HCT116 (cell line): Measurements from ENCODE around the gene IGFBP1.

Experiments used
- CEBPB ChIP-seq: IDR thresholded peaks from 2 replicates; pipeline ENCODE4 v1.6.1; 2012; ENCODE audit warnings: low read depth
- CTCF ChIP-seq, 3 experiments: fragments of 200-600 bp in 1 of 3; sonication (generic) in 1 of 3; IDR thresholded peaks in 2 of 3; conservative IDR thresholded peaks in 1 of 3; 2 replicates each; pipeline ENCODE4 v1.5.1; 2012 to 2017; ENCODE audit warnings: low read depth in 2 of 3, low read length in 2 of 3, antibody characterized with exemption in 1 of 3, borderline replicate concordance in 1 of 3, control low read depth in 1 of 3, mild to moderate bottlenecking in 1 of 3, mixed read lengths in 1 of 3, mixed run types in 1 of 3, moderate library complexity in 1 of 3; ENCODE audit not compliant: insufficient read depth in 1 of 3
- EZH2phosphoT487 ChIP-seq: fragments of 200-600 bp; IDR thresholded peaks from 2 replicates; pipeline ENCODE4 v1.6.1; 2018; ENCODE audit warnings: antibody characterized with exemption, borderline replicate concordance
- MAX ChIP-seq: IDR thresholded peaks from 2 replicates; pipeline ENCODE4 v1.6.1; 2012
- POLR2A ChIP-seq: IDR thresholded peaks from 2 replicates; pipeline ENCODE4 v1.7.0; 2011; ENCODE audit warnings: borderline replicate concordance; ENCODE audit not compliant: insufficient read depth, insufficient read length; ENCODE audit errors: extremely low read depth
- POLR2AphosphoS5 ChIP-seq: IDR thresholded peaks from 2 replicates; pipeline ENCODE4 v1.6.1; 2011; ENCODE audit warnings: mild to moderate bottlenecking, low read depth, low read length, moderate library complexity
- RAD21 ChIP-seq: IDR thresholded peaks from 2 replicates; pipeline ENCODE4 v1.6.1; 2012; ENCODE audit warnings: low read depth, mild to moderate bottlenecking
- SIN3A ChIP-seq: IDR thresholded peaks from 2 replicates; pipeline ENCODE4 v1.6.1; 2012; ENCODE audit warnings: low read depth
- YY1 ChIP-seq: IDR thresholded peaks from 2 replicates; pipeline ENCODE4 v1.6.1; 2011; ENCODE audit warnings: low read length, low read depth, moderate library complexity, mild to moderate bottlenecking; ENCODE audit not compliant: insufficient replicate concordance; ENCODE audit errors: extremely low read depth

- no peak for TF ChIP-seq EZH2phosphoT487
- no peak for TF ChIP-seq CTCF (IDR thresholded peaks at IDR 0.05 in 2 of 3, conservative IDR thresholded peaks at IDR 0.05 in 1 of 3; ENCODE audit: borderline replicate concordance in 1 of 3, insufficient read depth in 1 of 3, low read depth in 2 of 3, low read length in 2 of 3)
- TF ChIP-seq SIN3A, result no peak
- no peak for TF ChIP-seq POLR2A
- TF ChIP-seq CEBPB, result no peak
- no peak for TF ChIP-seq RAD21
- no peak for TF ChIP-seq YY1
- no peak for TF ChIP-seq MAX
- no peak for TF ChIP-seq POLR2AphosphoS5
Measured at GRCh38 chr7:45901566-45901965, 13.3 kb downstream of the IGFBP1 start.
